ENCODE measurements around the gene SLC4A2.

Gene SLC4A2

DNA sequence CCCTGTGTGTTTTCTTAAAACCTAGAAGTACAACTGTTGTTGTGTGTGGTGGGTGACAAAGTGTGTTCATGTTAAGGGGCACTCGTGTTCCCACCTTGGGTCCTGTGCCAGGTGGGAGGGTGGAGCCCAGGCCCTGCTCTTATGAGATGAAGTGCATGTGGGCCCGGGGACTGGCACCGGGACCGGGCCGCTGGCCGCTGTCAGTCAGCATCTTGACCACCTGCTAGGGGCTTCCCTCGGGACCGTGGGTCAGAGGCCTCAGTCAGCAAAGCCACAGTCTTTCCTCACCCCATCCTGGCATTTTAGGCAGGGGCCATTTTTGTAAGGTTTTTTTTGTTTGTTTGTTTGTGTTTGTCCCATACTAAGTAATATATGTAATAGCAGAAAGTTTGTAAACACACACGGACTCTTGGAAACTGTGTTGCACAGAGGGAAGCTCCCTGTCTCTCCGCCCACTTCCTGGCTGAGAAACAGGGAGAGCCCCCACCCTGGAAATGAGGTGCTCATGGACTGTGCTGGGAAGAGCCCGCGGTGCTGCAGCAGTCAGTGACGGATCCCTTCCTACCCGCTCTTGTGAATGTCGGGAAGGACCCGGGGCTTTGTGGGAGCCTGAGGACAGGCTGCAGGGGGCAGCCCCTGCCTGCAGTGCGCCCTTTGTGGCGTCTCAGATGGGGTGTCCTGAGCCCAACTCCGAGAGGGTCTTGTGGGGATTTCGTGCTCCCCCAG, 40.3 kb downstream of the SLC4A2 start:
- DNase-seq: no peak

DNA sequence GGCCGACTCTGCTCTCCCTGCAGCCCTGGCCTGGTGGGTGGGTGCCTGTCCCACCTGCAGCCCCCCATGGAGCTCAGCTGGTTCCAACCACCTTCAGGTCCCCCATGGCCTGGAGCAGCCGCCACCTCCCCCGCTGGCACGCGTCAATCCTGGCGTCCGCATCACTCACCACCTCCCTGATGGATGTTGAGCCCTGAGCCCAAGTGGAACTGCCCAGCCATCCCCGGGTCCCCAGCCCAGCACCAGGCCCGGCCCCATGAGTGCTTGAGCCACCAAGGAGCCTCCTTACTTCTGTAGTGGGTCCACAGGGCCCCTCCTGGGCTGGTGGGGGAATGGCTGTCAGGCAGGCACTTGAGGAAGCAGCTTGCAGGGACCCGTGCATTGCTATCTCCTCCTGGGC, 41.5 kb downstream of the SLC4A2 start:
- DNase-seq: no peak

DNA sequence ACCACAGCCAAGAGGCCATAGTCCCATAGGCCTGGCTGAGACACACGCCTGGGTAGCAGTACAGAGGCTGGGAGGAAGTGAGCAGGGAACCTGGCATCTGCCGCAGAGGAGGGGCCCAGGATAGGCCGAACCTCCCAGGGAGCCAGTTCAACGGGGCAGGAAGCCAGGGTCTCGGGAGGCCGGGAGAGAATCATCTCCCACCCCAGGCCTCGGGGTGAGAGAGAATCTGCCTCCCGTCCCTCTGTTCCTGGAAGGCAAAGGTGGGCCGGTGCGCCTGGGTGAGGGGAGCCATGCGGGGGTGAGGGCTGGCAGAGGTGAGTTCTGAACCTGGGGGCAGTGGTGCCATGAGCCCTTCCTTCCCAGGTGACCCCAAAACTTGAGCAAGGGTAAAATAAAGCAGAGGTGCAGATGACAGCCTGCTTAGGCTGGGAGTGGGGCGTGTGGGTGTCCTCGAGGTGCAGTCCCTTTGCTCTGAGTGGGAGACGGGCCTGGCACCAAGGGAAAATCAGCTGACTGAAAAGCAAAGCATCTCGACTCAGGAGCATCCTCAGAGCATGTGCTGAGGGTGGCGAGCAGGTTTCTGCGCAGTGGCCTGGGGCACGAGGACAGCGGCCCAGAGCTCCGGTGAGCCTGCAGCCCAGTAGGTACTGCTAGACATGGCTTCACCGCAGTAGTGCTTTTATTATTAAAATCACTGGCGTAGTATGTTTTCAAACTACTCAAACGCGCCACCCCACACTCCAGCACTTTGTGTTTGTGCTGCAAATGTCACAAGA, 42.4 kb downstream of the SLC4A2 start:
- no peak for DNase-seq

DNA sequence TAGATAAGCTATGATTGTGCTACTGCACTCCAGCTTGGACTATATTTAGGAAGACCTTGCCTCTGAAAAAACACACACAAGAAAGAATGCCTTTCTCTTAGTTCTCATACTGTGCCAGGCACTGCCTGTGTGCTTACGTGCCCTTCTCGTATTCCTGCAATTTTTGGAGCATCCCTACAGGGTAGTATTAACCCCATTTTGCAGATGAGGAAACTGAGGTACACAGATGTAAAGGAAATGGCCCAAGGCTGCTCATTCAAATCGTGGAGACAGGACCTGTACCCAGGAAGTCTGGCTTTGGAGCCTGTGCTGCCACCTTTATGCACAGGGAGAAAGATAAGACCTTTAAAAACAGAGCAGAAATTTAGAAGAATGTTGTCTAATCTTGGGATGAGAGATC, 43.6 kb downstream of the SLC4A2 start:
- DNase-seq: no peak

DNA sequence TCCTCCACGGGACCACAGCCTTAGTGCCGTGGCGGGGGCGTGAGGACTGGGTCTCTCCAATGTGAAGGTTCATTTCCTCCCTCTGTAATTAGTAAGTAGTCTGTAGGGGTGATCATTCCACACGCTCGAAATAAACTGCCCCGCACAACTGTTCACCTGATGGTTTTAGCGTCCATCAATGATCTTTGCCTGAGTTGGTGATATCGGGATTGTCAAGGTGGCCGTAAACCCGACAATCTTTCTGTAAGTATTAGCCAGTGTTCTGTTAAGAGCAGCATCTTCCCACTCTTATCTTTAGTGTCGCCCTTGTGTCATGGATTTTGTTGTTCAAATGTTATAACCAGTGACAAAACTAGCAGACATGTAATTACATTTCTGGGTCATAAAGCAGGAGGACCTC, 44.6 kb downstream of the SLC4A2 start:
- no peak for DNase-seq

DNA sequence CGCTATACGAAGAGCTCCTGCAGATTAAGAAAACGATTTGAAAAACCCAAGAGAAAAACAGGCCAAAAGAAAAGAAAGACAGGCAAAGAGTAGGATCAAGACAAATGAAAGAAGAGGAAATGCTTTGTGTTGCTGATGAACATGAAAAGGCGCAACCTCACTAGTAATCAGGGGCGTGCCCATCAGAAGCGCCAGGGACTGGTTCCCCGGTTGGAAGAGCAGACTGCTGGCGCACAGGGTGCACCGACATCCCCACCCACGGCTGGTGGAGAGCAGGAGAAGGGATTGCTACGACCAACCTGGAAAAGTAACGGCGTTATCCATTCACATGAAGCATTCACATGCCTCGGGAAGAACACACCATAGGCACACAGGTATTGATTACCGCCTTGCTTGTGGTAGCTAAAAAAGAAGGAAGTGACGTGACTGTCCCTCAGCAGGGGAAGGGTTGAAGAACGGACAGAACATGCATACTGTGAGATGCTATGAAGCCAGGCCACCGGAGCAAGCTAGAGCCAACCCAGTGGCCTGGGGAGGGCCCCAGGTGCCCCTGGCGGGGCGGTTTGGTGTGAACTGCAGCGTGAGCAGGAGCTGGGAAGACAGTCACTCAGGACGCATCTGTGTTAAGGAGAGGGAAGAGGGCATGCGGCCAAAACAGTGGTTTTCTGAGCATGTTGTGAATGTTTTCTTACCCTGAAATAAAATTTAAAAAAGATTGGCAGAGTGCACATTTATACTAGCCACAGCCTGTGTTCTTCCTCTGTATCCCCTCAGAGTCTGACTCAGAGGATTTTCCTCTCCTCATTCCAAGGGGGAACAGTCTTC, 45.2 kb downstream of the SLC4A2 start:
- no peak for DNase-seq

DNA sequence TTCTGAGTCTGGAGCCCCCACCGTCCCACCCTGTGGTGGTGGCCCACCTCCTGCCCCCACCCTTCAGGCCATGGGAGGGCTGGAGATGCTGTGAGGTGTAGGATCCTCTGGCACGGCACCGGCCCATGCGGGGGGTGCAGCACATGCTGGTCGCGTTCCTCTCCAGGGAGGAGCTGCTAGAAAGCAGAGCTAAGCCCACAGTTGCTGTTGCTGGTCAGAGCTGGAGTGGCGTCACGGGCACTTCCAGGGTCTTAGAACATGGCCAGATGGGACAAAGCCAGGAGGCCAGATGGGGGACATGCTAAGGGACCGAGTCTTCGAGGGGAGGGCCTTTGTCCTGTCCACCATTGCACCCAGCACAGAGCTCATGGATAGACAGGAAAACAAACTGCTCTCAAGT, 48.5 kb downstream of the SLC4A2 start:
- no peak for DNase-seq

DNA sequence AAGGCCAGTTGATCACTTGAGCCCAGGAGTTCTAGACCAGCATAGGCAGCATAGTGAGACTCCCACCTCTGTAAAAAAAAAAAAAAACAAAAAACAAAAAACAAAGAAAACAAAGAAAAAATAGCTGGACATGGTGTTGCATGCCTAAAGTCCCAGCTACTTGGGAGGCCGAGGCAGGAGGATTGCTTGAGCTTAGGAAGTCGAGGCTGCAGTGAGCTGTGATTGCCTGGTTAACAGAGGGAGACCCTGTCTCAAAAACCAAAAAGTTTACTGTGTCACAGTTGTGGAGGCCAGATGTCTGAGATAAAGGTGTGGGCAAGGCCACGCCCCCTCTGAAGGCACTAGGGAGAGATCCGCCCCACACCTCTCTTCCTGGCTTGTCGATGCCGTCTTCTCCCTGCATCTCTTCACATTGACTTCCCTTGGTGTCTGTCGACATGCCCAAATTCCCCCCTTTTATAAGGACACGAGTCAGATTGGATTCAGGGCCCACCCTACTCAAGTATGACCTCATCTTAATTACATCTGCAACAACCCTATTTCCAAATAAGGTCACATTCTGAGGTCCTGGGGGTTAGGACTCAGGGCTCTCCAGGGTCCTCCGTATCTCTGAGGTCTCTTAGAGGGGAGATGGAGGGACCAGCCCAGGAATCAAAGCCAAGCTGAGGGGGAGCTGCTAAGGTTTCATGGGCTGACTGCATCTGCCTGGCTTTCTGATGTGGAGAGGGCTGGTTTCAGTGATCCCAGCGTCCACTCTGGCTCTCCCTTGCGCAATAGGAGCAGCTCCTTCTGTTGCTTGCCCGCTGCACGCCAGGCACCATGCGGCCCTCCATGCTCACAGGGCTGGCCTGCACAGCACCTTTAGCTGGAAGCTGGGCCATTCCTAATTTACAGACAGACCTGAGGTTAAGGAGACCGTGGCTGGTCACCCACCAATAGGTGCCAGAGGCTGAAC, 50.0 kb downstream of the SLC4A2 start:
- DNase-seq: no peak

DNA sequence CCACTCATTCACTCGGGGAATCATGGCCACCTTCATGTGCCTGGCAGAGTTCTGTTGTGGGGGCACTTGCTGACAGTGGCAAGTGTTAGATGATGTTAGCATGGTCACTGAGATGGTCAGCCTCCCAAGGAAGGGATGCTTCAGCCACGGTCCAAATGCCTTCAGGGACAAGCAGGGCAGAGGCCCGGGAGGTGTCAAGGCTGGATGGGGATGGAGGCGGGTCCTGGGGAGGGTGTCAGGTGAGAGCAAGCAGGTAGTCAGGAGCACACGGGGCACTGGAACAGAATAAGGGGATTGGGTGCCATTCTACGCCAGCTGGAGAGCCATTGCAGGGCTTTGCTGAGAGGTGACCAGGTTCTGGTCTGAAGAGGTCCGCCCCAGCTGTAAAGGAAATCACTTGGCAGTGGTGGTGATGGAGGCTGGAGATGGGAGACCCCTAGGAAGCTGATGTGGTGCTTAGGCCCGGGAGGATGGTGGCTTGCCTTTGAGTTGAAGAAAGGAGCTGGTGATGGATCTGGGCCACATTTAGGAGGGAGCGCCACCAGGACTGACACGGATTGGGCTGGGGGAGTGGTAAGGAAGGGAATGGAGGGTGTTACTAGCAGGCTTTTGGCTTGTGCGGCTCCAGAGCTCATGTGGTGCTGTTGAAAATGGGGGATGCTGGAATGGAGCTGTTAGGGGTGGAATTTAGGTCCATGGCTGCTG, 51.0 kb downstream of the SLC4A2 start:
- DNase-seq: no peak

DNA sequence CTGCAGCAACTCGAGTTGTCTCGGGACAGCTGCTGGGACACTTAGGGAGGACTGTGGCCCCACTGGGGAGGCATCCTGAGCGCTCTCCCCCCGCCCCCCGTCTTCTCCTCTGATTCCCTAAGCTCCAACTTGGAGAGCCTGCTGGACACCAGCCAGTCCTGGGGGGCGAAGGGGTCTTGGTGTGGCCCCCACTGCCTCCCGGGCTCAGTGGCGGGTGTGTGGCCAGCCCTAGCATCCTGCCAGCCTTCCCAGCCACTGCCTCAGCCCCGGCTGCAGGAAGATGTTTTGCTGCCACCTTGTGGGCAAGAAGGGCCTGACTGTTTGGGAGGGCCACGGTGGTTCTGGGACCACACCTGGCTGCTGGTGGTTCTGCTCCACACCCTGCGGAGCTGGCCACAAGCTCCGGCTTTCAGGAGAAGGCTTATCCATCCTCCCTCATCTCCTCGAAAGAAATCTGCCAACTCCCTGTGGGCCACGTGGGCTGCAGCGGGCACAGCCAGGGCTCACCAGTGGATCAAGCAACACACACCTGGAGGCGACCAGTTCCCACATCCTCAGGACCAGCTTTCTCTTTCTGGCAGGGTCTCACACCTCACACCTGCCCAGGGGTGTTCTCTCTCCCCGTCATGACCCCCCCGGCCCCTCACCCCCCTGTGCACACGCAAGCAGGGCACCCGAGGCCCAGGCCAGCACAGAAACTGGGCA, 51.7 kb downstream of the SLC4A2 start:
- DNase-seq: peak; percentile 9

DNA sequence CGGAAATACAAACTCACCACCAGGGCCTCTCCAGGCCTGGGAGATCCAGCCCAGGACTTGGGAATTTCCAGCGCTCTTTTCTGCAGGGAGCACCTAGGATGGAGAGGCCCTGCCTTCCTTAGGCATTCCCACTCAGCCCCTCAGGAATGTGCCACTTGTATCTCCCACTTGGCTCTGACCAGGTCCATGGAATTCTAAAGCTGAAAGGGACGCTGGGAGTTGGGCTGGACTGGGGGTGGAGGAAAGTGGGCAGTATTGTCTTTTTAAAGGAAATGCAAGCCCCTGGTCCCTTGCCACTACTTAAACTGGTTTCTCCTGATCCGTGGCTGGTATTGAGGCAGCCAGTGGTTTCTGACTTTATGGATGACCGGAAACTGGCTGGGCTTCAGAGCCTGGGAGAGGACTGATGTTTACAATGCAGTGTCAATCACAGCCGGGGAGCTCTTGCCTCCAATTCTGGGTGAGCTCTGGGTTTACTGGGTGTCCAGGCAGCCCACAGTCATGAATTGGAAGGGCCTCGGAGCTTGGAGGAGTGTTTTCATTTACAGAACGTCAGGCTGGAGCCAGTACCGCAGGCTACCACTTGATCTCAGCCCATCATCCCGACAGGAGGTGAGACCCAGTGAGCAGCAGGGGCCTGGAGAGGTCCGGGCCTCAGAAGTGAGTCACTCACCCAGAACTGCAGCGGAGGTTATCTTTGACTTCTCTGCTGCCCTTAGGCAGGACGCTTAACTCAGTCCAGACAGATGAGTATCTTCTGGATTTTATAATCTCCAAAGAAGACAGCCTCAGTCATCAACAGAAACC, 54.2 kb downstream of the SLC4A2 start:
- DNase-seq: no peak

DNA sequence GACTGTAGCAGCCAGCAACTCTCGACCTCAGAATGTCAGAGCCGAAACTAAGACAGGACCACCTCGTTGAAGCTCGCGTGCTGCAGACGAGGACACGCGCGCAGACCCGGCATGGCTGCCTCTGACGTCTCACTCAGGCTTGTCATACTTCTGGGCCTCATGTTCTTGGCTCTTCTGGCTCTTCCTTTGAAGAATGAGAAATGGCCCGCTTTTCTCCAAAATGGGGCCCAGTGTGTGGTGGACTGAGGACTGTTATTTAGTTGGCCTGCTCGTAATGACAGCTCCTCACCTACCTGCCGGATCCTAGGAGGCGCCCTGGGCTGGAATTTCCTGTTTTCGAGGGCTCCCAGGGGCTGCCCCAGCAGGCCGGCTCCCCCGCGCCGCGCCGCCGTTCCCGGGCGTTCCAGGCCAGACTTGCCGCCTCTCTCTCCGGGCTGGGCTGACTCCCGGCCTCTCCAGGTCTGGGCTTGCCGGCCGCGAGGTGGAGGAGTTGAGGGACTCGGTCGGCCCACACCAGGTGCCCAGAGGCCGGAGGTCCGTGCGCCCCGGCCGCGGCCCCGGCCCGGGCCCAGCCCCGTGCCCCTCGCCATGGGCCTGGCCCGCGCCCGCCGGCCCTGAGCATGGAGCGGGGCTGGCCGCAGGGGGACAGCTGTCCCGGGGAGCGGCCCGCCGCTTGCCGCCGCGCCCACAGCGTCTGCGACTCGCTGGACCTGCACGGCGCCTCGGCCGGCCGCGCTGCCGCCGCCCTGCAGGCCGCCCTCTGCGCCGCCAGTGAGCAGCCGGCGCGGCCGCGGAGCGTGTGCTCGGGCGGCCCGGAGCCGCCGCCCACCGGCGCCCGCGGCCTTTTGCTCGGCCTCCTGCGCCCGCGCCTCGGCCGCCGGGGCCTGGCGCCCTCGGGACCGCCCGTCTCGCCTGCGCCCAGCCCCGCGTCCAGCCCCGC, 55.0 kb downstream of the SLC4A2 start:
- no peak for DNase-seq

DNA sequence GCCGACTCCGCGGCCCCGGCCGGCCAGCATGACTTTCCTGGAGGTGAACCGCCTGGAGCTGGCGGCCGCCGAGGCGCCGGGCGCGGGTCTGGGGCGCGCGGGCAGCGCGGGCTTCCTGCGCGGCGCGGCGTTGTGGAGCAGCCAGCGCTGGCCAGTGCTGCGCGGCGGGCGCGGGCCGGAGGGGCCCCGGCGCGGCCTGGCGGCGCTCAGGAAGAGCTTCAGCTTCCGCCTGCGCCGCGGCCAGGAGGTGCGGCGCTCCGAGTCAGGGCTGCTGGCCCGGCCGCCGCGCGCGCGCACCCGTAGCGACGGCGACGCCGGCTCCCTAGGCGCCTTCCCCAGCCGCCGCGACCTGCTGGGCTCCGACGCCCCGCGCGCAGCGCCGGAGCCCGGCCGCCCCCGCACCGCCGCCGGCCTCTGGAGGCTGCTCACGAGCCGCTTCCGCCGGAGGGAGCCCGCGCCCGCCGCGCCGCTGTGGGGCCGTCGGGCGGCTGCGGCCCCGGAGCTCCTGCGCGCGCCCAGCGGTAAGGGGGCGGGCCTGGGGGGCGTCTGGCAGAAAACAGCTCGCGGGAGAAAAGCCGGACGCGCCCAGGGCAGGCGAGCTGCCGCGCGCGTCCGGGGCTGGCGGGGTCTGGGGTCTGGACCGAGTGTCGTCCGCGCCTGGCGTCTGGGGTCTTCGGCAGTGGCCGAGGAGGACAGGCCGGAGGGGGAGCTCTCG, 55.9 kb downstream of the SLC4A2 start:
- DNase-seq: no peak

DNA sequence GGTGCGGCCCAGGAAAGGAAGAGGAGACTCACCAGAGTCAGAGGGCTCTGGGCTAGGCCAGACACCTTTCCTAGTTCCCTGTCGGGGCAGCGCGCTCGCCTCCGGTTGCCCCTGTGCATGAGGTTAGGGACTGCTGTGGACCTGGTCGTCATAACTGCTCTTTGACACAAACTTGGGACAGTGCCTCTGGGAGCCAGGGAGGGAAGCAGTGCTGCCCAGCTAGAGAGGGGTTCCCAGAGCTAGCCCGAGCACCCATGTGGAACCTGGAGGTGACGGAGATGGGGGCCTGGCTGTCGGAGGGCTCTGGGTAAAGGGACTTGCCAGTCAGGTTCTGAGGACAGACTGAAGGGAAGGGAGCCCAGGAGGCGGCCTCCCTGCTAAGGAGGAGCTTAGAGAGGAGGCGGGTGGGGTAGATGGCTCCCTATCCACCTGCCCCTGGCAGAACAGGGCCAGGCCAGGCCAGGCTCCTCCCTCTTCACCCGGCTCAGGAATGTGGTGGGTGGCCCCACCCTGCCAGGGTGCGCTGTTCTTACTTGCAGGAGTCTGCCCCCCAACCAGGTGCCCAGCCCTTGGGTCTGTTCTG, 56.5 kb downstream of the SLC4A2 start:
- DNase-seq: no peak

DNA sequence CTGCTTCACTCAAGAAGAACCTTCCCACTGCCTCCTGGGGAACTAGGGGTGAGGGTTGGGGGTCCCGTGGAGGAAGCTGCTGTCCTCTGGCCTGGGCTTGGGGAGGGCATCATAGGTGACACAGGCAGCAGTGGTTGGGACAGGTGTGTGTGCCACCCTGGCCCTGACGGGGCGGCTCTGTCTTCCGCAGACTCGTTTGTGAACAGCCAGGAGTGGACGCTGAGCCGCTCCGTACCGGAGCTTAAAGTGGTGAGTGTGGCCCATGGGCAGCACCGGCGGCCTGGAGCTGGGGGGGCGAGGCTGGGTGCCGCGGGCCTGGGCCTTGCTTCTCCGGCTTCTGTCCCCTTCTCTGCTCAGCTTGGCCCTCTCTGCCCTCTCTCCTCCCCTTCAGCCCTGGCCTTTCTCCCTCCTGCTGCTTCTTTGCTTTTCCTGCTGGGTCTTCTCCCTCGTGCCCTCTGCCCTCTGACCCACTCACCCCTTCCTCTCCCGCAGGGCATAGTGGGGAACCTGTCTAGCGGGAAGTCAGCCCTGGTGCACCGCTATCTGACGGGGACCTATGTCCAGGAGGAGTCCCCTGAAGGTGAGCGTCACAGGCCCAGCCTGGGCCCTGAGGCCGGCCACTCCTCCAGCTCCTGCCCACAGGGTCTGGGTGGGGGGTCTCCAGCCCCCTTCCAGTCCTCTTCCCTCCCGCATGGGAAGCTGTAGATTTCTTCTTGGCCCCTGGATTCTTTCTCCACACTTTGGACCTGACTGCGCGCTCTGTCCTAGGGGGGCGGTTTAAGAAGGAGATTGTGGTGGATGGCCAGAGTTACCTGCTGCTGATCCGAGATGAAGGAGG, 57.4 kb downstream of the SLC4A2 start:
- no peak for DNase-seq

DNA sequence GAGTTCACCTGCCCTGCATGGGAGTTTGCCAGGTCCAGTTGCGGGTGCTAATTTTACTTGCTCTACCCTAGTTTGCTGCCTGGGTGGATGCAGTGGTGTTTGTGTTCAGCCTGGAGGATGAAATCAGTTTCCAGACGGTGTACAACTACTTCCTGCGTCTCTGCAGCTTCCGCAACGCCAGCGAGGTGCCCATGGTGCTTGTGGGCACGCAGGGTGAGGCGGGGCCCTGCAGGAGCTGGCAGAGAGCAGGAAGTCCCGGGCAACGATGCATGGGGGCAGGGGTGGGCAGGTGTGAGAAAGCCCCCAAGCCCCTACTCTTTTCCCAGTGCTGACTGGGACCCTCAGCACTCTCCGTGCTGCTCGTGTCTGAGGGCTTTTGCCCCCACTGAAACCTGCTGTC, 58.2 kb downstream of the SLC4A2 start:
- no peak for DNase-seq
